Neural cell (in vitro differentiated cells): ENCODE results near the gene GSG1L.

Experiments
- CTCF ChIP-seq: fragments of 450-650 bp; IDR thresholded peaks from 2 replicates; pipeline ENCODE4 v1.5.1; 2014; ENCODE audit warnings: antibody characterized with exemption, mild to moderate bottlenecking, moderate library complexity; ENCODE audit not compliant: poor library complexity, severe bottlenecking
- EP300 ChIP-seq: fragments of 450-650 bp; conservative IDR thresholded peaks from 2 replicates; pipeline ENCODE4 v1.6.1; 2014; ENCODE audit warnings: antibody characterized with exemption, mild to moderate bottlenecking, moderate library complexity; ENCODE audit not compliant: poor library complexity, severe bottlenecking
- EZH2 ChIP-seq: fragments of 200-600, 300-800 bp; shearing (Covaris generic), sonication (generic); IDR thresholded peaks from 2 replicates; pipeline ENCODE4 v1.6.1; 2014; ENCODE audit warnings: antibody characterized with exemption, low read length, borderline replicate concordance, mild to moderate bottlenecking; ENCODE audit not compliant: insufficient read depth, poor library complexity, severe bottlenecking
- MXI1 ChIP-seq: fragments of 450-650 bp; conservative IDR thresholded peaks from 2 replicates; pipeline ENCODE4 v1.6.1; 2014; ENCODE audit warnings: antibody characterized with exemption, mild to moderate bottlenecking; ENCODE audit not compliant: poor library complexity, severe bottlenecking
- POLR2AphosphoS5 ChIP-seq: IDR thresholded peaks from 2 replicates; pipeline ENCODE4 v1.6.1; 2012
- RAD21 ChIP-seq: fragments of 450-650 bp; conservative IDR thresholded peaks from 2 replicates; pipeline ENCODE4 v1.6.1; 2014; ENCODE audit warnings: antibody characterized with exemption, mild to moderate bottlenecking, moderate library complexity
- REST ChIP-seq: IDR thresholded peaks from 2 replicates; pipeline ENCODE4 v1.6.1; 2012; ENCODE audit warnings: borderline replicate concordance
- SMC3 ChIP-seq: fragments of 450-650 bp; conservative IDR thresholded peaks from 2 replicates; pipeline ENCODE4 v1.6.1; 2014; ENCODE audit warnings: antibody characterized with exemption, mild to moderate bottlenecking, moderate library complexity; ENCODE audit not compliant: poor library complexity
- TAF1 ChIP-seq: IDR thresholded peaks from 2 replicates; pipeline ENCODE4 v1.6.1; 2012; ENCODE audit warnings: low read depth

DNA sequence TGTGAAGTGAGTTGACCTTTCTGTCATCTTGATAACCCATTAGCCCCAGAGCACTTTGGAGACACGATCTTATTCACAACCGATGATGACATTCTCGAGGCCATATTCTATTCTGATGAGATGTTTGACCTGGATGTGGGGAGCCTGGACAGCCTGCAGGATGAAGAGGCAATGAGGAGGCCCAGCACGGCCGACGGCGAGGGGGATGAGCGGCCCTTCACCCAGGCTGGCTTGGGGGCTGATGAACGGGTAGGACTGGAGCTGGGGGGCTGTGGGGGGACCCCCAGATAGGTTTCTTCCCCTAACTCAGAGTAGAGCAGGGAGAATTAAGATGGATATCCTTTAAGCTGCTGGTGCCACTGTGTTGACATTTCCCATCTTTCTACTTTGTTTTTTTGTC, 311.8 kb downstream of the GSG1L start:
- TF ChIP-seq CTCF: no peak
- TF ChIP-seq TAF1: no peak
- TF ChIP-seq EZH2: no peak
- no peak for TF ChIP-seq EP300
- TF ChIP-seq POLR2AphosphoS5: no peak
- no peak for TF ChIP-seq RAD21
- TF ChIP-seq REST: no peak
- no peak for TF ChIP-seq MXI1
- no peak for TF ChIP-seq SMC3
